Trophoblast cell (in vitro differentiated cells and primary cell): ENCODE results near the gene RAD51B.

Source experiments
- DNase-seq, 2 donors: peaks; one replicate each; pipeline ENCODE4 v3.0.0-alpha.2; 2016
- H2AFZ ChIP-seq: 2 replicates; pipeline ENCODE4 v1.6.1; 2013; ENCODE audit warnings: low read length, moderate library complexity, mild to moderate bottlenecking; ENCODE audit not compliant: insufficient read depth, poor library complexity
- H2AK5ac ChIP-seq: 2 replicates; pipeline ENCODE4 v1.6.1; 2013; ENCODE audit warnings: mild to moderate bottlenecking, low read length
- H2BK120ac ChIP-seq: 2 replicates; pipeline ENCODE4 v1.6.1; 2013; ENCODE audit warnings: low read length, mild to moderate bottlenecking, moderate library complexity; ENCODE audit not compliant: insufficient read depth, poor library complexity
- H2BK12ac ChIP-seq: 2 replicates; pipeline ENCODE4 v1.6.1; 2013; ENCODE audit warnings: mild to moderate bottlenecking, low read length, moderate library complexity
- H2BK5ac ChIP-seq: 2 replicates; pipeline ENCODE4 v1.6.1; 2013; ENCODE audit warnings: low read length, low read depth, moderate library complexity, mild to moderate bottlenecking; ENCODE audit not compliant: poor library complexity
- H3K14ac ChIP-seq: 2 replicates; pipeline ENCODE4 v1.6.1; 2013; ENCODE audit warnings: mild to moderate bottlenecking, low read length
- H3K18ac ChIP-seq: 2 replicates; pipeline ENCODE4 v1.6.1; 2013; ENCODE audit warnings: mild to moderate bottlenecking, low read length
- H3K23ac ChIP-seq: 2 replicates; pipeline ENCODE4 v1.6.1; 2013; ENCODE audit warnings: low read length
- H3K27ac ChIP-seq: 2 replicates; pipeline ENCODE4 v1.5.1; 2013; ENCODE audit warnings: low read depth, mild to moderate bottlenecking, inconsistent platforms, low read length, moderate library complexity
- H3K27me3 ChIP-seq: 2 replicates; pipeline ENCODE4 v1.6.1; 2013; ENCODE audit warnings: inconsistent platforms, mild to moderate bottlenecking, low read length, moderate library complexity; ENCODE audit not compliant: insufficient read depth
- H3K36me3 ChIP-seq, 2 experiments: 1 replicate in 1 of 2; 2 replicates in 1 of 2; pipeline ENCODE4 v1.6.1; 2013; ENCODE audit warnings: low read length in 2 of 2, mild to moderate bottlenecking in 2 of 2, moderate library complexity in 1 of 2; ENCODE audit not compliant: insufficient read depth in 2 of 2, control insufficient read depth in 1 of 2
- H3K4ac ChIP-seq: 2 replicates; pipeline ENCODE4 v1.6.1; 2013; ENCODE audit warnings: low read depth, mild to moderate bottlenecking, low read length, moderate library complexity
- H3K4me1 ChIP-seq, 2 experiments: 1 replicate in 1 of 2; 2 replicates in 1 of 2; pipeline ENCODE4 v1.6.1; 2013; ENCODE audit warnings: low read length in 2 of 2, mild to moderate bottlenecking in 2 of 2, moderate library complexity in 1 of 2; ENCODE audit not compliant: insufficient read depth in 2 of 2, control insufficient read depth in 1 of 2
- H3K4me2 ChIP-seq: 2 replicates; pipeline ENCODE4 v1.6.1; 2013; ENCODE audit warnings: inconsistent platforms, mild to moderate bottlenecking, low read length, moderate library complexity
- H3K4me3 ChIP-seq: 2 replicates; pipeline ENCODE4 v1.5.1; 2013; ENCODE audit warnings: mild to moderate bottlenecking, low read depth, low read length, inconsistent platforms
- H3K79me1 ChIP-seq: one replicate; pipeline ENCODE4 v1.6.1; 2013; ENCODE audit warnings: low read length
- H3K79me2 ChIP-seq: 2 replicates; pipeline ENCODE4 v1.6.1; 2013; ENCODE audit warnings: low read length, mild to moderate bottlenecking; ENCODE audit not compliant: control insufficient read depth, insufficient read depth, poor library complexity
- H3K9ac ChIP-seq: 2 replicates; pipeline ENCODE4 v1.6.1; 2013; ENCODE audit warnings: mild to moderate bottlenecking, low read length
- H3K9me3 ChIP-seq: 2 replicates; pipeline ENCODE4 v1.6.1; 2013; ENCODE audit warnings: low read depth, mild to moderate bottlenecking, control low read depth, inconsistent platforms, low read length; ENCODE audit not compliant: insufficient read depth
- H4K12ac ChIP-seq: 2 replicates; pipeline ENCODE4 v1.6.1; 2013; ENCODE audit warnings: low read depth, mild to moderate bottlenecking, low read length, moderate library complexity
- H4K8ac ChIP-seq: 2 replicates; pipeline ENCODE4 v1.6.1; 2013; ENCODE audit warnings: low read depth, mild to moderate bottlenecking, low read length, moderate library complexity
- H4K91ac ChIP-seq: one replicate; pipeline ENCODE4 v1.6.1; 2013; ENCODE audit warnings: low read depth, mild to moderate bottlenecking, low read length, moderate library complexity
- WGBS: extraction: QIAGEN DNeasy Blood & Tissue Kit; methylation state at CpG from one replicate; pipeline ENCODE4 v1.1.7; 2013; ENCODE audit warnings: missing lambda C conversion rate; ENCODE audit not compliant: insufficient read length, insufficient coverage; ENCODE audit errors: extremely low coverage; 5-methylcytosine and 5-hydroxymethylcytosine counted together

RAD51B gene

DNA sequence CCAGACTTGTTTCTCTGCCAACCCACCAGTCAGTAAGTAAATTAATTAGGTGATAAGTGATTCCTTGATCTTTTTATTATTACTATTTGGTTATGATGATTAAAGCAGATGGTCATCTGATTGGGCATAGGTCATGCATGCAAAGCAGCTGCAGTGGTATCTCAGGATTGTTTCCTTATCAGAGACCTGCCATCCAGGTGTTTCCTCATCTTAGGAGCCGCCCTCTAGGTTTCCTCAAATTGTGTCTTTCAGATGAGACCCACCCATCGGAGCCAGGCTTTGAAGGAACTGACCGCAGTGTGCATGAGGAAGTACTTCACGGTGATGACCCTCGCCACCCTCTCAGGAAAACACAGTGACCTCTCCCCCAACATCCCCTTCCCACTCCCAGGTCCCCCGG is 910.0 kb downstream of the RAD51B start:
- H3K18ac ChIP-seq, result no peak overlapping the region
- peak; percentile 48 to 77 for DNase-seq
- H3K27me3 ChIP-seq, result no peaks in the 10 kb centered on the region
- H3K4me2 ChIP-seq, result no peak overlapping the region
- no peaks in the 10 kb centered on the region for H3K79me2 ChIP-seq
- H4K91ac ChIP-seq, result no peak overlapping the region
- no peak overlapping the region for H3K14ac ChIP-seq
- peaks cover 8 to 10% of the 10 kb centered on the region in 2 experiments for H3K4me1 ChIP-seq
- no peak overlapping the region for H2BK120ac ChIP-seq
- H3K27ac ChIP-seq, result no peak overlapping the region
- no peaks in the 10 kb centered on the region for H3K9me3 ChIP-seq
- no CpG with 5 or more reads among the region's 6 CpGs for WGBS
- H4K8ac ChIP-seq, result no peak overlapping the region
- H2BK12ac ChIP-seq, result no peak overlapping the region
- no peak overlapping the region for H2AK5ac ChIP-seq
- no peak overlapping the region for H2BK5ac ChIP-seq
- H3K23ac ChIP-seq, result no peak overlapping the region
- H2AFZ ChIP-seq, result no peak overlapping the region
- H4K12ac ChIP-seq, result no peak overlapping the region
- no peak overlapping the region for H3K4me3 ChIP-seq
- no peak overlapping the region for H3K9ac ChIP-seq
- H3K36me3 ChIP-seq, result no peaks in the 10 kb centered on the region
- no peak overlapping the region for H3K4ac ChIP-seq
- peaks cover 4% of the 10 kb centered on the region for H3K79me1 ChIP-seq

GRCh38 chr14:68730348-68730747 is 910.8 kb downstream of the RAD51B start:
- H3K36me3 ChIP-seq, result no peaks in the 10 kb centered on the region
- H4K12ac ChIP-seq, result no peak overlapping the region
- DNase-seq, result no peak

GRCh38 chr14:68730811-68731425 is 911.3 kb downstream of the RAD51B start:
- peak overlapping the region; percentile 40 for H2AK5ac ChIP-seq
- H2BK120ac ChIP-seq, result peak overlapping the region; percentile 20
- no peak for DNase-seq
- H3K27me3 ChIP-seq, result no peaks in the 10 kb centered on the region
- H3K79me1 ChIP-seq, result peaks cover 7% of the 10 kb centered on the region
- no peak overlapping the region for H3K4me2 ChIP-seq
- H3K14ac ChIP-seq, result no peak overlapping the region
- no peak overlapping the region for H2AFZ ChIP-seq
- H3K4me3 ChIP-seq, result no peak overlapping the region
- H2BK12ac ChIP-seq, result peak overlapping the region; percentile 27
- no peak overlapping the region for H4K8ac ChIP-seq
- H2BK5ac ChIP-seq, result no peak overlapping the region
- H3K79me2 ChIP-seq, result no peaks in the 10 kb centered on the region
- H3K36me3 ChIP-seq, result no peaks in the 10 kb centered on the region
- no peak overlapping the region for H3K23ac ChIP-seq
- no peaks in the 10 kb centered on the region for H3K9me3 ChIP-seq
- H3K4me1 ChIP-seq, result peaks cover 8 to 10% of the 10 kb centered on the region in 2 experiments
- no peak overlapping the region for H3K9ac ChIP-seq
- H3K4ac ChIP-seq, result no peak overlapping the region
- no CpG with 5 or more reads among the region's 8 CpGs for WGBS
- no peak overlapping the region for H3K18ac ChIP-seq
- H4K12ac ChIP-seq, result no peak overlapping the region
- no peak overlapping the region for H4K91ac ChIP-seq
- no peak overlapping the region for H3K27ac ChIP-seq

More at GRCh38 chr14:68730348-68730747, 910.8 kb downstream of the RAD51B start:
- Histone ChIP-seq H3K18ac (no peak overlapping the region), H3K79me2 (no peaks in the 10 kb centered on the region), H2AK5ac (no peak overlapping the region), H3K4ac (no peak overlapping the region), H3K23ac (no peak overlapping the region), H3K9ac (no peak overlapping the region), H3K9me3 (no peaks in the 10 kb centered on the region), H2AFZ (no peak overlapping the region), H4K91ac (no peak overlapping the region), H3K14ac (no peak overlapping the region), H3K27ac (no peak overlapping the region), H3K27me3 (no peaks in the 10 kb centered on the region), H2BK120ac (no peak overlapping the region), H3K4me3 (no peak overlapping the region), H2BK5ac (no peak overlapping the region), H4K8ac (no peak overlapping the region), H2BK12ac (peak overlapping the region; percentile 42), H3K4me1 (peaks cover 8 to 10% of the 10 kb centered on the region in 2 experiments), H3K4me2 (no peak overlapping the region), H3K79me1 (peaks cover 7% of the 10 kb centered on the region)
- no CpG with 5 or more reads among the region's 3 CpGs for WGBS

DNA sequence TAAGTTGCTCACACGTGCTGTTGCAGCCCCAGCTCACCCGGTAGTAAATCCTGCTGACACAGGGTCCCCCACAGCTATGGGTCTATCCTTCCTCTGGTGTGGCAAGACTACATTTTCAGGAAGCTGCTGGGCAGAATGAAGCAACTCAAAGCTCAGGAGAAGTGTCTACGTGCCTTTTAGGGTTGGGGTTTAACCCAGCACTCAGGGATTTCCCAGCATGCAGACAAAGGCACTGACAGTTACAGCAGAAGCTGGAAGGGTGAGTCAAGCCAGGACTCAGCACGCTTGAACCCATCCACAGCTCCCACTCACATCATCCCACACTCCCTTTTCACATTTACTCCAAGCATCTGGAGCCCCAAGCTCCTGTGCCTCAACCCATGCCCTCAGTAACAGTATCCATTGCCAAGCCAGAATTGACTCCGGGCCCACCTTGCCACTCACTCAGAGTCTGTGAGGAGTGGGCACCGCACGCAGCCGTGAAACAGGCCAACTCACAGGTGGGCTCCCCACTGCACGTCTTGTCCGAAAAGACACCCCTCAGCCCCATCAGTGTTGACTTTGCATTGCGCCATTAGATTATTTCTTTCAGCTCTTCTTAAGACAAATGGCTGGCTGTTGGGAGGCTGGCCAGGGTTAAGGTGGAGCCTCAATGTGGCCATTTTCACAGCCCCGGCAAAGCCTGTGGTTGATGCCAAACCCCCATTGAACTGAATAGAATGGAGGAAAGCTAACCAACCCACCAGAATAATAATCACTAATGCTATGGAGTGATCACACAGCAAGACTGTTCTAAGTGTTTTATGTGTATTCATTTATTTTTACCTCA is 913.7 kb downstream of the RAD51B start:
- no peak overlapping the region for H4K8ac ChIP-seq
- no peaks in the 10 kb centered on the region for H3K27me3 ChIP-seq
- no peak overlapping the region for H2AFZ ChIP-seq
- no peak overlapping the region for H2BK5ac ChIP-seq
- peaks cover 13 to 14% of the 10 kb centered on the region in 2 experiments for H3K4me1 ChIP-seq
- WGBS, result no CpG with 5 or more reads among the region's 12 CpGs
- H4K91ac ChIP-seq, result no peak overlapping the region
- H3K4me3 ChIP-seq, result no peak overlapping the region
- H2BK12ac ChIP-seq, result peak overlapping the region; percentile 56
- H3K79me1 ChIP-seq, result peaks cover 14% of the 10 kb centered on the region
- no peak overlapping the region for H4K12ac ChIP-seq
- peak; percentile 28 to 46 for DNase-seq
- H3K14ac ChIP-seq, result no peak overlapping the region
- H3K79me2 ChIP-seq, result no peaks in the 10 kb centered on the region
- no peaks in the 10 kb centered on the region for H3K36me3 ChIP-seq
- H3K27ac ChIP-seq, result no peak overlapping the region
- no peak overlapping the region for H2BK120ac ChIP-seq
- no peak overlapping the region for H3K4ac ChIP-seq
- H2AK5ac ChIP-seq, result no peak overlapping the region
- H3K23ac ChIP-seq, result no peak overlapping the region
- no peak overlapping the region for H3K9ac ChIP-seq
- H3K4me2 ChIP-seq, result no peak overlapping the region
- no peak overlapping the region for H3K18ac ChIP-seq
- no peaks in the 10 kb centered on the region for H3K9me3 ChIP-seq
